ENCODE results near the gene CD6.

Gene CD6

DNA sequence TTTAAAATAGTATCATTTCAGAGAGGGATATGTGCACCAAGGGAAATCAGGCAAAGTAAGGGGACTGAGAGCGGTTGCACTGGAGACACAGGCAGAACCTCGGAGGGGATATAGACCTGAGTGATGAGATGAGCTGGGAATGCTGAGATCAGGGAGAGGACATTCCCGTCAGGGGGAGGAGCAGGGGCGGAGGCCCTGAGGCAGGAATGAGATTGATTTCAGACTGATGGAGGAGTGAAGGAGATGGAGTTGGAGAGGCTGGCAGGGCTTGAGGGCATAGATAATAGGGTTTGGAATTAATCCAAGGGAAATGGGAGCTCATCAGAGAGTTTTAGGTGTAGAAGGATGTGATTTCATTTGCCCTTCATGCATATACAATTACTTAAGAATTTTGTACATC lies 13.2 kb downstream of the CD6 start:
- DNase-seq (ENCODE audit: low read depth in 2 of 3, low spot score in 1 of 3): no peak

DNA sequence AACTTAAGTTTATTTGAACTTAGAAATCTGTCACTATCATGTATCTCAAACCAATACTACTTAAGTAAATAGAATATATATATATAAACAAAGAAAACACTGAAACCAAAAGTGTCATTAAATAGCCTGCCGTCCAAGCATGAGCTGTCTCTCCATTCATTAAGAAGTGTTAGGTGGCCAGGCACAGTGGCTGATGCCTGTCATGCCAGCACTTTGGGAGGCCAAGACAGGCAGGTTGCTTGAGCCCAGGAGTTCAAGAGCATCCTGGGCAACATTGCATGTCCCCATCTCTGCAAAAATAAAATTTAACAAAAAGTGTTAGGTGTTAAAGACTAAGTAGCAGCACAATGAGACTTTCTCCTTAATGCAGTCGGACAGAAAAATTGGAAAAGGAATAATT lies 14.0 kb downstream of the CD6 start:
- no peak for DNase-seq (ENCODE audit: low read depth in 2 of 3, low spot score in 1 of 3)

DNA sequence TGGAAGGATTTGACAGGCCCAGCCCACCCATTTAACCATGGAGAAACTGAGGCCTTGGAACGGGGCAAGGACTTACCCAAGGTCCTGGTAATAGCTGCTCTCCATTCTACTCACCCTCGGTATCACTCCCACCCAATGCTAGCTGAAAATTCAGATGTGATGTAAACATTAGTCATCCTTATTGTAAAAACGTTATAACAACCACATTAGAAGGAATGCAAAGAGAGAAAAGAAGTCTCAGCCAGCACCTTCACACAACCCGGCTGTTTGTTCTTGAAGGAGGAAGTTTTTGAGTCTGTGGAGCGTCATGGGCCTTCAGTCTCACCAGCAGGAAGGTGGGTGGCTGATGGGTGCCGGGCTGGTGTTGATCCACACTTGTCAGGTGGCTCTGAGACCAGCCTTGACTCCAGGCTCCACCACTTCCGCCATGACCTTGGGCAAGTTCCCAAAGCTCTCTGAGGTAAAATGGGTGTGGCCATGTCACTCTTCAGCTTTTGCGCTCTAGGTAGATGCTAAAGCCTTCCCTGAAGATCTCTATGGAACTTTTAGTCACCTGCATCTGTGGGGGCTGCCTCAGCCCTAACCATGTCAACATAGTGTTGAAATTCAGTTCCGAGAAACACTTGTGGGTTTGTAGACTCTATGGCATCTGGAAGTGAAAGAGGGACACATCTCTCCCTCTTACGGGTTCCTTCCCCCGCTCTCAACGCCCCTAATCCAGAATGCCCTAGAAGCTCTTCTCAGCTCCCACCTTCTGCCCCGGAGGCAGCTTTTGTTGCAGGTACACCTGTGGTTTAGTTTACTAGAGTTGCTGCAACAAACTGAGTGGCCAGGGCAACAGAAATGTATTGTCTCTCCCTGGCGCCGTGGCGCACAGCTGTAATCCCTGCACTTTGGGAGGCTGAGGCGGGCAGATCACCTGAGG lies 14.8 kb downstream of the CD6 start:
- DNase-seq (ENCODE audit: low read depth in 2 of 3, low spot score in 1 of 3): peak; percentile 82 to 93 (median 84)

DNA sequence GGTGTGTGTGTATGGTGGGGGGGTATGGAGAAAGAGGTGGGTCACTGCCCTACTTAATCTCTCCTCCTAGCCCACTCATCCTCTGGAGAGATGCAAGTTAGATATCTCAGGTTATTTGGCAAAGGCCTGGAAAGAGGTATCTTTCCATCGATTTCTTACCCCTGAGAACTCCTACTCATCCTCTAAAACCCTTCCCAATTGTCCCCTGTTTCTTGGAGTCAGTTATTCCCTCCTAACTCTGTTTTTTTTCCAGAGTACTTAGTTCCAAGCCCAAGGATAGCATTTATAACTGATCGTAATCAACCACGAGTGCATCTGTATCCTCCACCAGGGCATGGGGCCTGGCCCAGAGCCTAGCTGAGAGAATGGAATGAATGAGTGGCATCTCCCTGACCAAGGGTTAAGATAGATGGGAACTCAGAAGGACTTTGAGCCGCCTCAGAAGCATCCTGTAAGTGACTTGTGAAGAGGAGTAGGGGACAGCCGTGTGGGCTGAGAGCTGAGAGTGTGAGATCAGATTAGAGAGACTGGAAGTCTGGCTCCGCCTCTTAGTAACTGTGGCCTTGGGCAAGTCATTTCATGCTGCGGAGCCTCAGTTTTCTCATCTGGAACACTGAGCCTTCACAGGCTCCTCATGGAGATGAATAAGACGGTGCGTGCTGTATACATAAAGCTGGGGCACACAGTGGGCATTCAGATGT lies 16.2 kb downstream of the CD6 start:
- DNase-seq (ENCODE audit: low read depth in 2 of 3, low spot score in 1 of 3): peak; percentile 64 to 70 (median 66)

DNA sequence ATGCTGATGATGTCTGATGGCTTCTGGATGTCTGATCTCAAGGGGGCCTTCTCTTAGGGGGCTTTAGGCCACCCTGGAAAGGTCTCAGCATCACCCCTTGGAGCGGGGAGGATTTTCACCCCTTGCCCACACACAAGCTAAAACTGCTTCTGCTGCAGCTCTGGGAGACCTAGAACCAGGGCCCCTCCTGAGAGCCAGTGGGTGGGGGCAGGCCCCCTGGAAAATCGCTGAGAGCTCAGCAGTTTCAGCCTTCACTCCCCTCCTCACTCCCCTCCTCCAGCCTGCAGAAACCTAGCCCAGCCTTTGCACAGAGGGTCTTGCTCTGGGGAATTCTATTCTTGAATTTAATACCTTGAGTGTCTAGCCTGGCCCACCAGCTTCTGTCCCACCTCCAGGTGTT lies 17.2 kb downstream of the CD6 start:
- DNase-seq (ENCODE audit: low read depth in 2 of 3, low spot score in 1 of 3): no peak

DNA sequence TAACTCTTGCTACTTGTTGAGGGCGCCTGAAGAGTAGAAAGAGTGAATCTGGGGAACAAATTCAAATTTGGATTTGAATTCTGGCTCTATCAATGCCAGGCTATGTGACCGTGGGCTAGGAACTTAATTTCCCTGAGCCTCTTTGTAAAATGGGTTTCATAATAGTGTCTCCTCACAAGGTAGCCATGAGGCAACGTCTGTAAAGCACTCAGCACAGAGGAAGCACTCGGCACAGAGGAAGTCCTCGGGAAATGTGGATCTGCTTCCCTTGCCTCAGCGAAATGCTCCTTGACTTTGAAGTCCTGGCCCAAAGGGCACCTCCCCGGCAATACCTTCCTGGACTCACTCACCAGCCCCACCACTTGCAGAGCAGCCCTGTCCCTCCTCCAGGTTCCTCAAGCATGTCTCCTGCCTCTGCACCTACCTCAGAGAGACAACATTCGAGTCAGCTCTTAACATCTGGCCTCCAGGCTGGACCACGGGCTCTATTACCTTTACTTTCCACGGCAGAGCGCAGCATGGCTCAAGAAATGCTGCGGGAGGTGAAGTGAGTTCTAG lies 17.7 kb downstream of the CD6 start:
- DNase-seq (ENCODE audit: low read depth in 2 of 3, low spot score in 1 of 3): no peak

GRCh38 chr11:60991457-60991856 lies 20.0 kb downstream of the CD6 start:
- no peak for DNase-seq (ENCODE audit: low read depth in 2 of 3, low spot score in 1 of 3)

DNA sequence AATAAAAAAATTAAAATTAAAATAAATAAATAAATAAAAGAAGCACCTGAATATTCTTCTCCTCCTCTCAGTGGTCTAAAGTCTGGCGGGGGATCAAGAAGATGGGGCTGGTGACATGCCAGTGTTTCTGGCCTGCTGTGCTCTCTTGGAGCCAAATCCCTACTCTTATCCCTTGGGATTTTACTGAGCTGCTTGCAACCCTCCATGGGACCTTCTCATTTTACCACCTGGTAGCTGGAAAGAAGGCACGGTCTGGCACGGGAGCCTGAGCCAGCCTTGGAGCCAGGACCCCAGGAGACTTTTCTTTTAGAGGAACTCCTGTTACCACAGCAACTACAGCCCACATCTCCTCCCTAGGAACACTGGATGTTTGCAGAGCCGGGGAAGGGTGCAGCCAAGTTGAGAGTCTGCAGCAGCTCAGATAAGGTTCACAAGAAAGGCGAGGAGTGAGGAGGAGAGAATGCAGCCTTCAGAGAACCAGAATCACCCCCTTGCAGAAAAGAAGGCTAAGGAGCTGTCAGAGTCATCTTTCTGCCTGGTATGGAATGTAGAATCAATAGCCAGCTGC lies 21.4 kb downstream of the CD6 start:
- DNase-seq (ENCODE audit: low read depth in 2 of 3, low spot score in 1 of 3): no peak

GRCh38 chr11:60993615-60994014 lies 22.1 kb downstream of the CD6 start:
- no peak for DNase-seq (ENCODE audit: low read depth in 2 of 3, low spot score in 1 of 3)

GRCh38 chr11:60994541-60995080 lies 23.1 kb downstream of the CD6 start:
- no peak for DNase-seq (ENCODE audit: low read depth in 2 of 3, low spot score in 1 of 3)

GRCh38 chr11:60995798-60996197 lies 24.3 kb downstream of the CD6 start:
- DNase-seq (ENCODE audit: low read depth in 2 of 3, low spot score in 1 of 3): no peak

DNA sequence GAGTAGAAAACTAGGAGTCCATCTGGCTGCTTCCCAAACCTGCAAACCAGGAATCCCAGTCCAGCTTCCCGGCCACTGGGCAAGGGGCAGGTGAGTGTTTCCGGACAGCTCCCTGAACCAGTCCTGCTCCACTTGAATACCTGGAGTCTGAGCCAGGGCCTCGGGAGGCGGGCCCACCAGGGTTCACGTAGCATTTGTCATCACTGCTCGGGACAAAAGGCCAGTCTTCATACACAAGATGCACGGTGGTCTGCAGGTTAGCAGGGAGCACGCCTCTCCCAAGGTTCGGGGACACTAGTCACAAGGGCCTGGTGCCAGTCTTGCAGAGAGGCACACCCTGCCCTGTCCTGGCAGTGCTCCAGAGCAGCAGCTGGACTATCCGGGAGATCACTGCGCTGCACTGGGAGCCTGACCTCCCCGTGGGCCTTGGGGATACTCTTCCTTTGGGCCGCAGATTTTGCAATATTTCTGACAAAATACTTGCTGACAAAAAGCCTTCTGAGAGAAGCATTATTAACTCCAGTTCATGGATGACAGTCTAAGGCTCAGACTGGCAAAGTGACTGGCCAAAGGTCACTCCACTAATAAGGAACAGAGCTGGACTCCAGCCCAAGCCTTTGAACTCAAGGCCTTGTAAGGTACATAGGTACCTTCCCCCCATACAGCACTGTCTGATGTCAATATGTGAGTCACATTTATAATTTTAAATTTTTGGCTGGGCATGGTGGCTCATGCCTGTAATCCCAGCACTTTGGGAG lies 25.1 kb downstream of the CD6 start:
- no peak for DNase-seq (ENCODE audit: low read depth in 2 of 3, low spot score in 1 of 3)

GRCh38 chr11:61000426-61000825 lies 28.9 kb downstream of the CD6 start:
- no peak for DNase-seq (ENCODE audit: low read depth in 2 of 3, low spot score in 1 of 3)

DNA sequence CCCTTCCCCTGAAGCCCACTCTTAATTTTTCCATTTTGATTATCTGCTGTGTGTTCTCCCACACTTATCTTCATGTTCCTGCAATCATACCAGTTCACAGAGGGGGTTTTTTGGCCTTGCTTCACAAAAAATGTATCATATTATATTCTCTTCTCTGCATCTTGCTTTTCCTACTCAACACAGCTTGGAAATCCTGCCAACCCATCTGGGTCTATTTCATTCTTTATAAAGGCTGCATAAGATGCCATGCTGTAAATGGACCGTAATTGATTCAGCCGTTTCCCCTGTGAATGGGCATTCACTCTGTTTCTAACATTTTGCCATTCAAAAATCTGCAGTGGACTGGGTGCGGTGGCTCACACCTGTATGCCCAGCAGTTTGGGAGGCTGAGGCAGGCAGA lies 30.5 kb downstream of the CD6 start:
- DNase-seq (ENCODE audit: low read depth in 2 of 3, low spot score in 1 of 3): no peak

DNA sequence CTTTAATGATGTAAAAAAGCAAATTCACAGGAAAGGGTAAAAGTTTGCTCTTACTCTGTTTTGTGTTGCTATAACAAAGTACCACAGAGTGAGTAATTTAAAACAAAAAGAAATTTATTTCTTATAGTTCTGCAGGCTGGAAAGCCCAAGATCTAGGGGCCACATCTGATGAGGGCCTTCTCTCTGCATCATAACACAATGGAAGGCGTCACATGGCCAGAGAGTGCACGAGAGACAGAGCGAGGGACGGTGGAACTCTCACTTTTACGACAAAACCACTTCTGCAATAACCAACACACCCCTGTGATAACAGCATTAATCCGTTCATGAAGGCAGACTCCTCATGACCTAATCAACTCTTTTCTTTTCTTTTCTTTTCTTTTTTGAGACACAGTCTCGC lies 31.1 kb downstream of the CD6 start:
- DNase-seq (ENCODE audit: low read depth in 2 of 3, low spot score in 1 of 3): no peak

DNA sequence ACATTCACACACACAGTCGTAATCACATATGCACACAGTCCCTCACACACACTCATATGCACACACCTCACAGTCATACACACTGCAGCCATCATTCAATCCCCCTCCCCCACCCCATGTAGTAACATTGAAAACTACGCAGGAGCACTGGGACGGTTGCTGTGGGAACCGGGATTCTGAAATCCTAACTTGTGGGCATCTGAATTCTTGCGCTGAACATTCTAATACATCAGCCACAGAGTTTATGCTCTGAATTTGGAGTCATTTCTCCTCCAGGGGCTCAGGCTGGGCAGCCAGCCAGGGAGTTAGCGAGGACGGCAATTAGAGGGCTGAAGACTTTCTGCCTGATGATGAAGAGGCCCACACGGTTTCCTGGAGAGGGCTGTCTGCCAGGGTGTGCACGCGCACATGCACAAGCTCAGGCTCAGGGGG lies 32.7 kb downstream of the CD6 start:
- no peak for DNase-seq (ENCODE audit: low read depth in 2 of 3, low spot score in 1 of 3)

DNA sequence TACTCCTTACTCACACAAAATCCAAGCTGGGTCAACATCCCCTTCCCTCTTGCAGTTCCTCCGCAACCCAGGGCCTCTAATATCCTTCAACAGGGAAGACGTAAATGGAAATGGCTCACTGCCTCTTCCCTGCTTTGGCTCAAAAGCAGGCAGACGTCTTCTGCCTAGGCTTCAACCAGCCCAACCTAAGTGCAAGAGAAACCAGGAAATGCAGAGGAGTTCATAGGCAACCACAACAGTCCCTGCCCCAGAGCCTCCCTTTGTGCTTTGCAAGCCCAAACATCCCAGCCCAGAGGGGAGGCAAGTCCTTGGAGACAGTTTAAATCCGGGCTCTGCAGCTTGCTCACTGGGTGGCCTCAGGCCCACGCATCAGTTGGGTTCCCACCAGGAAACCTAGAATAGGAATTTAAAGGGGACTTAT lies 33.3 kb downstream of the CD6 start:
- no peak for DNase-seq (ENCODE audit: low read depth in 2 of 3, low spot score in 1 of 3)

GRCh38 chr11:61007383-61007955 lies 36.0 kb downstream of the CD6 start:
- no peak for DNase-seq (ENCODE audit: low read depth in 2 of 3, low spot score in 1 of 3)

DNA sequence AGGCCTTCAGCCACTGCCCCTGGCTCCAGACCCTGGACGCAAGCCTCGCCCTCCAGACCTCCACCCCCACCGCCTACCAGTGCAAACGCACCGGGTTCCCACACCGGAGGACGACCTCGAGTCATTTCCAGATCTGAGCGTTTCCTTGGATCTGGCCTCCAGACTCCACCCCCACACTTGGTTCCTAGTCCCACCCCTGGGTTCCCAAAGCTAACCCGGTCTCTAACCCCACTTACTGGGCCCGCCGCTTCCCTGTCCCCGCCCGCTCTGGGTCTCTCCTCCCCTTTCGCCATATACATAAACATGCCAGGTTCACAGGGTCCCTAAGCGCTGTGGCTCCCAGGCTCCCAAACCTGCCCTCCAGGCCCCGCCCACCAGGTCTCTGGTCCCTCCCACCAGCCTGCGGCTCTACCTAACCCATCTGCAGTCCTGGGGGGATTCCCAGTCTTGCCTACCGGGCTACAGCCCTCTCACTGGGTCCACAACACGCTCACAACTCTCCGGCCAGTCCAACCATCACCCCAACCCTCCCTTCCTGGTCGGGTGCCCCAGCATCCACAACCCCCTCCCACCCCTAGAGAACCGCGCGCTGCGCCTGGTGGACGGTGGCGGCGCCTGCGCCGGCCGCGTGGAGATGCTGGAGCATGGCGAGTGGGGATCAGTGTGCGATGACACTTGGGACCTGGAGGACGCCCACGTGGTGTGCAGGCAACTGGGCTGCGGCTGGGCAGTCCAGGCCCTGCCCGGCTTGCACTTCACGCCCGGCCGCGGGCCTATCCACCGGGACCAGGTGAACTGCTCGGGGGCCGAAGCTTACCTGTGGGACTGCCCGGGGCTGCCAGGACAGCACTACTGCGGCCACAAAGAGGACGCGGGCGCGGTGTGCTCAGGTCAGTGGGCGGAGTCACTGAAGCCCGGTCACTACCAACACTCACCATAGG lies 36.7 kb downstream of the CD6 start:
- no peak for DNase-seq (ENCODE audit: low read depth in 2 of 3, low spot score in 1 of 3)
